GM12892 (cell line): Measurements from ENCODE around the gene FOXD4.
"Not testable (repeated sequence)": the region's sequence is repeated elsewhere in the genome, so short reads cannot be mapped to it uniquely, and the experiment has no call there.

Experiments used
- POLR2A ChIP-seq: IDR thresholded peaks from 2 replicates; pipeline ENCODE4 v1.6.1; 2011; ENCODE audit warnings: low read depth, low read length, control low read depth
- POLR2AphosphoS5 ChIP-seq: IDR thresholded peaks from 2 replicates; pipeline ENCODE4 v1.6.1; 2011; ENCODE audit warnings: low read depth, low read length, control low read depth
- TAF1 ChIP-seq: IDR thresholded peaks from 2 replicates; pipeline ENCODE4 v1.6.1; 2011; ENCODE audit warnings: low read depth, mild to moderate bottlenecking, control low read depth, low read length, borderline replicate concordance

DNA sequence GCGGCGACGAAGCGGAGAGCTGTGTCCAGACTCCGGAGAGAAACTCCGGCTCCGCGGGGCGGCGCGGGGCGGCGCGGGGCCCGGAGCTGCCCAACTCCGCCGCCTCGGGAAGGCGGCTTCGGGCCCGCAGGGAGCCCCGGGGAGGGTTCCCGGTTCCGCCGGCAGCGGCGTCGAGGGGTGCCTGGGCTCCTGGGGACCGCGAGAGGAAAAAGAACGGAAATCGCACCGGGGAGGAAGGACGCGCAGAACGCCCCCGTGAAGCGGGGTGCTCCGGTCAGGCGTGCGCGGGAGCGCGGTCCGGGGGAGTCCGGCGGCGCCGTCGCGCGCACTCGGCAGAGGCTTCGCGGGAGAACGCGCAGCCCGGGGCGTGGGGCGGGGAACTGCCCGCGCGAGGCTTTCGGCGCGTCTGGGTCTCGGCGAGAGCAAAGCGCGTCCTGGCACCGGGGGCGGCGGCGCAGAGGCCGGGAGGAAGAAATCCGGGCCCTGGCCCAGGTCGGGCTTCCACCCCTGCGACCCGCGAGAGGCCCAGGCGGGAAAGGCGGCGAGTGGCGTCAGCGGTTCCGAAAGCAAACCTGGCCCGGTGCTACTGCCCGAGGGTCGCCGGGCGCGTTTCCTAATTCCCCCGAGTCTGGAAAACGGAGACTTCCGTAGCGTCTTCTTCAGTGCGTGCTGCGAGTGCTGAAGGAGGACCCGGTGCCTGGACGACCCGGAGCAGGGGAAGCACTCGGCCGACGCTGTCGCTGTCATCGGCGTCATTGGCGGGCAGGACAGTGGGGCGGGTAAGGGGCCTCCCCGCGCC lies 4.5 kb downstream of the FOXD4 start:
- TF ChIP-seq POLR2A, TAF1, POLR2AphosphoS5: not testable (repeated sequence)
